Prostate gland (tissue), 2 donors: ENCODE results near the gene NAT14. TPM values are rescaled to one million over a fixed set of nuclear protein-coding genes. Genes with fewer than 3 reads are reported as not detected.

Source experiments
- DNase-seq: peaks from one replicate; pipeline ENCODE4 v3.0.0-alpha.2; 2019; ENCODE audit warnings: low spot score
- H3K27ac ChIP-seq, 2 donors: fragments of 200-600 bp; sonication (generic); 2 replicates each; pipeline ENCODE4 v1.5.1; 2017 to 2019
- H3K27me3 ChIP-seq: fragments of 200-600 bp; sonication (generic); replicated peaks from 2 replicates; pipeline ENCODE4 v1.5.1; 2019; ENCODE audit not compliant: insufficient read depth
- H3K36me3 ChIP-seq, 2 donors: fragments of 200-600 bp; sonication (generic); 1 replicate in 1 of 2; 2 replicates in 1 of 2; pipeline versions ENCODE4 v1.5.1 to v1.8.1; 2017 to 2019
- H3K4me1 ChIP-seq: fragments of 200-600 bp; sonication (generic); replicated peaks from 2 replicates; pipeline ENCODE4 v1.5.1; 2019
- H3K4me3 ChIP-seq, 2 donors: fragments of 200-600 bp; sonication (generic); 2 replicates each; pipeline ENCODE4 v1.5.1; 2017 to 2019
- H3K9me3 ChIP-seq: fragments of 200-600 bp; sonication (generic); 2 replicates; pipeline ENCODE4 v1.5.1; 2017
- CTCF ChIP-seq, 4 experiments: fragments of 200-600 bp in 2 of 4; fragments of 450-650 bp in 2 of 4; sonication (generic) in 2 of 4; IDR thresholded peaks; 1 replicate in 3 of 4; 2 replicates in 1 of 4; pipeline ENCODE4 v1.5.1; 2016 to 2019; ENCODE audit warnings: antibody characterized with exemption in 4 of 4, mild to moderate bottlenecking in 2 of 4, moderate library complexity in 2 of 4
- POLR2A ChIP-seq: fragments of 450-650 bp; IDR thresholded peaks from one replicate; pipeline ENCODE4 v1.6.1; 2016; ENCODE audit warnings: antibody characterized with exemption, mild to moderate bottlenecking
- POLR2AphosphoS5 ChIP-seq: sonication (generic); formaldehyde crosslinking; IDR thresholded peaks from one replicate; pipeline ENCODE4 v1.6.1; 2017; ENCODE audit warnings: antibody characterized with exemption
- WGBS: methylation state at CpG from one replicate; pipeline ENCODE4 v1.1.5; 2018; 5-methylcytosine and 5-hydroxymethylcytosine counted together
- intact Hi-C: fragments of 100-400 bp; cut with DNase I; formaldehyde crosslinking; loops from one replicate; pipeline ENCODE4 v1.14.2; 2022
- total RNA-seq, 2 donors: library from RNA; depleted of rRNA; stranded (reverse); fragments of >200 nt; gene quantifications; one replicate each; pipeline ENCODE4 v1.1.0, GENCODE V29; 2016

NAT14 gene
- total RNA-seq, 2 donors from 2014 or later = 10.8 to 19.8 TPM

- WGBS = 79% methylated on average over 14 of the region's 14 CpGs
- no peak for TF ChIP-seq CTCF (IDR thresholded peaks at IDR 0.05)
- no peak for TF ChIP-seq POLR2A
- no peak for TF ChIP-seq POLR2AphosphoS5
- no peaks in the 10 kb centered on the region for H3K36me3 ChIP-seq
These were observed 35.8 kb downstream of the NAT14 start for GRCh38 chr19:55520691-55521292.

DNA sequence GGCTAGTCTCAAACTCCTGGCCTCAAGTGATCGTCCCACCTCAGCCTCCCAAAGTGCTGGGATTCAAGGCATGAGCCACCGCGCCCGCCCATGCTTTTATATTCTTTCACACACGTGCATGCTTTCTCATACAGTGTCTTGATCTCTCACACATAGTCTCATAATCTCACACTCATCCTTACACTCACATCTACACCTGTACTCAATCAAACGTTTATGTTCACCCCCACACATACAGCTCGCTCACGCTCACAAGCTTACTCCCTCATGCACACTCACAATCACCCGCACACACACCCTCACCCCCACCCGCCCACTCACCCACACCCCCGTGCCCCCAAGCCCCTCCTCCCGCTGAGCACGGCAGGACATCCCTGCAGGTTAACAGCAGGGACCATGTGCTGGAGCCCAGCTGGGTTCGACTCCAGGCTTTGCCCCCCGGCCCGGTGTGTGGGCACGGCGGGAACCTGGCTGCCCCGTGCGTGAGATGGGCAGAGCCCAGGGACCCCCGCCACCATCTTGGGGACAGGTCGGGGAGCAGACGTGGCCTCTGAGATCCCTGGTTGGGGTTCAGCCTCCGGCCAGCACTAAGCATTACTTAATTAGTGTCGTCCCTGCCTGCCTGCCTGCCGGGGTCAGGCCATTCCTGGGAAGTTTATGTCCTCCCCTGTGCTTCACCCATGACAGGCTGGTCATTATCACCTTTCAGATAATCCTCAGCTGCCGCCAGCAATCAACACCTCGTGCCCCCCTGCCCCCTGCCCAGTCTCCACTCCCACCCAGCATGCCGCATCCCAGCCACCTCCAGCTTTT, 40.5 kb downstream of the NAT14 start:
- intact Hi-C loops = no loop called here
- Histone ChIP-seq H3K4me1 (peaks cover 5% of the 10 kb centered on the region), H3K36me3 (no peaks in the 10 kb centered on the region), H3K27me3 (no peaks in the 10 kb centered on the region), H3K9me3 (no peaks in the 10 kb centered on the region), H3K4me3 (no peak overlapping the region), H3K27ac (no peak overlapping the region)
- DNase-seq = no peak
- TF ChIP-seq POLR2AphosphoS5 (no peak), POLR2A (no peak), CTCF (IDR thresholded peaks at IDR 0.05) (no peak)
- WGBS = 28% methylated on average over 28 of the region's 29 CpGs

More at GRCh38 chr19:55520691-55521292, 35.8 kb downstream of the NAT14 start:
- H3K4me3 ChIP-seq = no peak overlapping the region
- H3K27ac ChIP-seq = no peak overlapping the region
- no peaks in the 10 kb centered on the region for H3K27me3 ChIP-seq
- no peaks in the 10 kb centered on the region for H3K9me3 ChIP-seq
- H3K4me1 ChIP-seq = no peaks in the 10 kb centered on the region
- intact Hi-C loops = no loop called here
- no peak for DNase-seq

DNA sequence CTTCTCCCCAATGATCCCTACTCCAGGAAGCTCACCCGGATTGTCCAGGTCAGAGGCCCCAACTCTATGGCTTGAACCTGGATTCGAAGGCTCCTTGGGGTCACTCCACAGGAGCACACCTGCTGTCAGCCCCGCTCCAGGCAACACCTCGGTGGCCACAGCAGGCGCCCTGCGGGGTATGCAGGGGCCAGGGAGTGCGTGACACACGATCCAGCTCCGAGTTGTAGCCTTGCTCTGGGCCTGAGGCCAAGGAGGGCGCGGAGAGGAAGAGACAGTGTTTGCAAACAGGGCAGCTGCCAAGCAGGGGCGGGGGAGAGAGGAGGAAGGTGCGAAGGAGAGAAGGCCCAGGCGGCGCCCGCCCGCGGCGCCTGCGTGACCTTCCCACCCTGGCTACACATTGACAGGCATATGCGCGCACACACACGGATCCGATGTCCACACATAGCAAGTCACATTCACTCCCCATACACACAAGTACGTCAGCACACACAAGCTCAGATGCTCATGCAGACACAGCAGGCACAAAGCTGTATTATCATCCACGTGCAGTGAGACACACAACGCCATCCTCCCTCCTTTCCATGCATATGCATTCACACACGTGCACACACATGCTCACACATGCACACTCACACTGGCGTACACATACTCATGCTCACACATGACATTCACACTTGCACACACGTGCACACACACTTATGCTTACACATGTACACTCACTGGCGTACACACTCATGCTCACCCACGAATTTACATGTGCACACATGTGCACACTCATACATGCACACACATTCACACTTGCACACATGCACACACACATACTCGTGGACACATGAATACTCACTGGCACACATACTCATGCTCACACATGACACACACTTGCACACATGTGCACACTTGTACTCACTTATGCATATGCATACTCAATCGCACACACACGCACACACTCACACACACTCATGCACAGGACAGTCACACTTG, 41.5 kb downstream of the NAT14 start:
- peak; percentile 32 for DNase-seq
- no peaks in the 10 kb centered on the region for H3K9me3 ChIP-seq
- H3K27me3 ChIP-seq = no peaks in the 10 kb centered on the region
- no peak overlapping the region for H3K27ac ChIP-seq
- no peaks in the 10 kb centered on the region for H3K36me3 ChIP-seq
- peaks cover 5% of the 10 kb centered on the region for H3K4me1 ChIP-seq
- H3K4me3 ChIP-seq = no peak overlapping the region
- TF ChIP-seq POLR2AphosphoS5 (peak; percentile 22), CTCF (IDR thresholded peaks at IDR 0.05) (no peak)
- 21% methylated on average over 35 of the region's 35 CpGs for WGBS
- intact Hi-C loops = no loop called here

GRCh38 chr19:55527197-55528029, 42.4 kb downstream of the NAT14 start:
- intact Hi-C loops = no loop called here
- no peaks in the 10 kb centered on the region for H3K36me3 ChIP-seq
- TF ChIP-seq CTCF (IDR thresholded peaks at IDR 0.05) (no peak), POLR2AphosphoS5 (no peak), POLR2A (no peak)
- no peaks in the 10 kb centered on the region for H3K9me3 ChIP-seq
- H3K4me3 ChIP-seq = no peak overlapping the region
- no peak for DNase-seq
- no peak overlapping the region for H3K27ac ChIP-seq
- H3K27me3 ChIP-seq = no peaks in the 10 kb centered on the region
- H3K4me1 ChIP-seq = peaks cover 5% of the 10 kb centered on the region
- 80% methylated on average over 22 of the region's 22 CpGs for WGBS
